Activated CD8-positive, alpha-beta memory T cell treated with anti-CD3 and anti-CD28 coated beads, Interleukin-2, amount 50 U/mL, for 24 hours (primary cell): Measurements from ENCODE around the gene C12orf54.
"Not testable (repeated sequence)": the region's sequence is repeated elsewhere in the genome, so short reads cannot be mapped to it uniquely, and the experiment has no call there.

Experiments used
- DNase-seq: peaks from one replicate; pipeline ENCODE4 v3.0.0-alpha.2; 2020; ENCODE audit errors: extremely low read depth

Gene C12orf54

DNA sequence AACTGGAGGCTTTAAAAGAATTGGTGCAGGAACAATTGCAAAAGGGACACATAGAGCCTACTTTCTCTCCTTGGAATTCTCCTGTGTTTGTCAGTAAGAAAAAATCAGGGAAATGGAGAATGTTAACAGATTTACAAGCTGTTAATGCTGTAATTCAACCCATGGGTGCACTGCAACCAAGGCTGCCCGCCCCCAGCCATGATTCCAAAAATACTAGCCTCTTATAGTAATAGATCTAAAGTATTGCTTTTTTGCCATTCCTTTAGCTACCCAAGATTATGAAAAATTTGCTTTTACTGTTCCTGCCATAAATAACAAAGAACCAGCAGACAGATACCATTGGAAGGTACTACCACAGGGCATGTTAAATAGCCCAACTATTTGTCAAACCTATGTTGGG lies 27.8 kb downstream of the C12orf54 start:
- no peak for DNase-seq

DNA sequence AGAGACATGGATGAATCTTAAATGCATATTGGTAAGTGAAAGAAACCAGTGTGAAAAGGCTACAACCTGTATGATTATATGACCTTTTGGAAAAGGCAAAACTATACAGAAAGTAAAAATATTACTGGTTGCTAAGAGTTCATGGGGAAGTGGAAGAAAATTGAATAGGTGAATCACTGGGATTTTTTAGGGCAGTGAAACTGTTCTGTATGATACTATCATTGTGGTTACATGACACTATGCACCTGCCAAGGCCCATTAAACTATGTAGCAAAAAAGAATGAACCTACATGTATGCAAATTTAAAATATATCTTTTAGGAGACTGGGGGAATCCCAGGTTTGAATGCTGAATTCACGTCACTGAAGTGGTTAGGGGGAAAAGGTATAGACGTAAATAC lies 30.6 kb downstream of the C12orf54 start:
- DNase-seq: no peak

DNA sequence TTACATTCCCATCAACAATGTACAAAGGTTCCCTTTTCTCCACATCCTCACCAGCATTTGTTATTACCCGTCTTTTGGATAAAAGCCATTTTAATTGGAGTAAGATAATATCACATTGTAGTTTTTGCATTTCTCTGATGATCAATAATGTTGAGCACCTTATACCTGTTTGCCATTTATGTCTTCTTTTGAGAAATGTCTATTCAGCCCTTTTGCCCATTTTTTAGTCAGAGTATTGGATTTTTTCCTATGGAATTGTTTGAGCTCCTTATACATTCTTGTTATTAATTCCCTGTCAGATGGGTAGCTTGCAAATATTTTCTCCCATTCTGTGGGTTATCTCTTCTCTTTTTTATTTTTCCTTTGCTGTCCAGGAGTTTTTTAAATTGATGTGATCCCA lies 32.4 kb downstream of the C12orf54 start:
- no peak for DNase-seq

DNA sequence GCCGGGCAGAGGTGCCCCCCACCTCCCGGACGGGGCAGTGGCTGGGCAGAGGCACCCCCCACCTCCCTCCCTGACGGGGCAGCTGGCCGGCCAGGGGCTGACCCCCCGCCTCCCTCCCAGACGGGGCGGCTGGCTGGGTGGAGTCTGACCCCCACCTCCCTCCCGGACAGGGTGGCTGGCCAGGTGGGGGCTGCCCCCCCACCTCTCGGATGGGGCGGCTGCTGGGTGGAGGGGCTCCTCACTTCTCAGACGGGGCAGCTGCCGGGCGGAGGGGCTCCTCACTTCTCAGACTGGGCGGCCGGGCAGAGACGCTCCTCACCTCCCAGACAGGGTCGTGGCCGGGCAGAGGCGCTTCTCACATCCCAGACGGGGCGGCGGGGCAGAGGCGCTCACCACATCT lies 38.1 kb downstream of the C12orf54 start:
- not testable (repeated sequence) for DNase-seq

DNA sequence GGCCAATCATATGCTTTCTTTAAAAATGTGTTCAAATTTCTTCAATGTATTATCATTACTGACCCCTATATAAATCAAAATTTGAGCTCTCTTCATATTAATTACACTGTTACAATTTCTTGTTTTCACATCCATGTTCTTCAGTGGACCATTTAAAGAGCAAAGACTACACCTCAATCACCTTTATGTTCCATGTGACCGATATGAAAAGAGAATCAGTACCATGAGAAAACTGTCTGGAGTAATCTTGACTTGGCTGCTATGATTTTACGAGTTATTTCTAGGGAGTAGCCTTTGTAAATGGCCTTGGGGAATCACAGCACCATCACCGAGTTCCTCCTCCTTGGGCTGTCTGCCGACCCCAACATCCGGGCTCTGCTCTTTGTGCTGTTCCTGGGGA lies 43.0 kb downstream of the C12orf54 start, which contains the start of gene OR8S1:
TSS of gene OR8S1 (plus strand) at position 301 of the 400 bp plus-strand sequence. CDS start at position 301, 0 bp downstream.
- no peak for DNase-seq

DNA sequence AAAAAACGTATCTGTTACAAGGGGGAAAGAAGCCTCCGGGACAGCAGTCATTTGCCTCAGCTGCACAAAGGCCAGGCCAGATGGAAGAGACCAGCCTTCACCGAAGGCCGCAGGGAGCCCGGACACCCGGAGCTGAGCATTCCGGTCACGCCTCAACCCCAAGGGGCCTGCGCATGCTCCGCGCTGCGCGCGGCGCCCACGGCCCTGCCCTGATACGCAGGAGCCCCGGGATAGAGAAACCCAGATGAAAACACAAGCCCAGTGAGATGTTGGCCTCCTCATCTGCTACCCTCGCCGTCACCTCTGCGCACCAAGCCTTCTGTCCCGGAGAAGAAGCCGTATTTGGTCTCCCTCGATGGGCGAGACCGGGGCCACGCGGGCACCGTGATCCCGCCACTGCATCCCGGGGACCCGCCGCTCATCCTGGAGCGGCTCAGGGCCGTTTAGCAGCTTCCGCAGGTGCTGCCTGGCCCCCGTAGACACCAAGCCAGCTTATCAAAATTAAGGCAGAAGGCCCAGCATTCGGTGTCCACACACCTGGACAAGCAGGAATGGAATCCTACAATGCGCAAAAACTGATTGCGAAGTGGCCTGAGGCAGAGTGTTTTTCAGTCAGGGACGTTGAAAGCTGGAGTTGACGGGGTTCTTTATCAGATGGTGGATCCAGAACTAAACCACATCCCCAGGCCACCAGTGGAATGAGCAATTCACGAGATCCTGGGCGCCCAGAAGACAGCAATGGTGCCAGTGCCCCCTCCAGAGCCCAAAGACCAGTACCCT lies 45.8 kb downstream of the C12orf54 start:
- DNase-seq: no peak

DNA sequence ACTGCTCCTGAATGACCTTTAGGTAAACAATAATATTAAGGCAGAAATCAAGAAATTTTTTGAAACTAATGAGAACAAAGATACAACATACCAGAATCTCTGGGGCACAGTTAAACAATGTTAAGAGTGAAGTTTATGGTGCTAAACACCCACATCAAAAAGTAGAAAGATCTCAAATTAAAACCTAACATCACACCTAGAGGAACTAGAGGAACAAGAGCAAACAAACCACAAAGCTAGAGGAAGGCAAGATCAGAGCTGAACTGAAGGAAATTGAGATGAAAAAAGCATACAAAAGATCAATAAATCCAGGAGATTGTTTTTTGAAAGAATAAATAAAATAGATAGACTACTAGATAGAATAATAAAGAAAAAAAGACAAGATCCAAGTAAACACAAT lies 50.3 kb downstream of the C12orf54 start:
- no peak for DNase-seq

DNA sequence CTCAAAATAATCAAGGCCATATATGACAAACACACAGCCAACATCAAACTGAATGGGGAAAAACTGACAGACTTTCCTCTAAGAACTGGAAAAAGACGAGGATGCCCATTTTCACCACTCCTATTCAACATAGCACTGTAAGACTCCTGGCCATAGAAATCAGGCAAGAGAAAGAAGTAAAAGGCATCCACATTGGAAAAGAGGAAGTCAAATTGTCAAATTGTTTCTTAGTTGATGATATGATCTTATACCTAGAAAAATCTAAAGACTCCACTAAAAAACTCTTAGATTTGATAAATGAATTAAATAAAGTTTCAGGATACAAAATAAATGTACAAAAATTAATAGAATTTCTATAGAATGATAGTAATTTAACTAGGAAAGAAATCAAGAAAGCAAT lies 54.3 kb downstream of the C12orf54 start:
- DNase-seq: no peak

DNA sequence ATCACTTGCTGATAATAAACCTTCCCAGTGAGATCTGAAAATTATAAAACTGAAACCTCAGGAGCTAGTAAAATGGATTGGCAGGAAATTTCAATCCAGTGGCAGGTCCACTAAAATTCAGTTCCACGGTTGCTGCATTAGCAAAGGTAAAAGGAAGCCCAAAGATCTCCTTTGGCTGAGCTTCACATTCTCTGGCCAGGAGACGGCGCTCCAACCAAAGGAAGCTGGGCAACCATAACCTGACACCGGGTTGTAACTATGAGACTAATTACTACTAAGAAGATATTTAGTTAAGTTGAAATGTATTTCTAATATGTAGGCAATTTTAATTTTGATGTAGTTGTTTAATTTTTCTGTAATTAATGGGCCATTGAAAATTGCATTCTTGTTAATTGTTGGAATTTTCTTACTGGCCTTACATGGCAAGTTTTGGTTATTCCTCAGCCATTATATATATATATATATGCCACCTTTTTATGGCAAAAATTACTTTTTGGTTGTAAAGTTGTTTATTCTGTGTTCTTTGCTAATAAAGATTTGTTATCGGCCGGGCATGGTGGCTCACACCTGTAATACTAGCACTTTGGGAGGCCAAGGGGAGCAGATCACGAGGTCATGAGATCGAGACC lies 60.1 kb downstream of the C12orf54 start:
- DNase-seq: peak; percentile 17

DNA sequence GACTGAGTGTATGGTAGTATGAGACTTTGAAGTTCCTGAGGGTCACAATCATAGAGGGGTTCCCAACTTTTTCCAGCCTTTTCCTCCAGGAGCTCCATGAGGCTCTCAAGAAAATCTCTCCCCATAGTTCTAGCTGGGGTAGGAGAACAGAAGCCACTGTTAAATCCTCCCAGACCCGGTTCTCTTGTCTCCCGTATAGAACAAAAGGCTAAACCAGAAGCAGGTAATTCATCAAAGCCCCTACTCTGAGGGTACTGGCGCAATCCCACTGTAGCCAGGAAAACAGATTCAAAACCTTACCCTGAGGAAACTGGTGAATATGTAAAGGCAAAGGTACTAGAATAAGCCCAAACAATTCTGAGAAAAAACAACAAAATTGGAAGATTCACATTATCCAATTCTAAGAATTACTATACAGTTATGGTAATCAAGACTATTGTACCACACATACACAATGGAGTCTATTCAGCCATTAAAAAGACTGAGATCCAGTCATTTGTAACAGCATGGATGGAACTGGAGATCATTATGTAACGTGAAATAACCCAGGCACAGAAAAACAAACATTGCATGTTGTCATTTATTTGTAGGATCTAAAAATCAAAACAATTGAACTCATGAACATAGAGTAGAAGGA lies 63.7 kb downstream of the C12orf54 start:
- no peak for DNase-seq
